Measurements from ENCODE around the gene TMPRSS4.

Gene TMPRSS4, protein sequence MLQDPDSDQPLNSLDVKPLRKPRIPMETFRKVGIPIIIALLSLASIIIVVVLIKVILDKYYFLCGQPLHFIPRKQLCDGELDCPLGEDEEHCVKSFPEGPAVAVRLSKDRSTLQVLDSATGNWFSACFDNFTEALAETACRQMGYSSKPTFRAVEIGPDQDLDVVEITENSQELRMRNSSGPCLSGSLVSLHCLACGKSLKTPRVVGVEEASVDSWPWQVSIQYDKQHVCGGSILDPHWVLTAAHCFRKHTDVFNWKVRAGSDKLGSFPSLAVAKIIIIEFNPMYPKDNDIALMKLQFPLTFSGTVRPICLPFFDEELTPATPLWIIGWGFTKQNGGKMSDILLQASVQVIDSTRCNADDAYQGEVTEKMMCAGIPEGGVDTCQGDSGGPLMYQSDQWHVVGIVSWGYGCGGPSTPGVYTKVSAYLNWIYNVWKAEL

DNA sequence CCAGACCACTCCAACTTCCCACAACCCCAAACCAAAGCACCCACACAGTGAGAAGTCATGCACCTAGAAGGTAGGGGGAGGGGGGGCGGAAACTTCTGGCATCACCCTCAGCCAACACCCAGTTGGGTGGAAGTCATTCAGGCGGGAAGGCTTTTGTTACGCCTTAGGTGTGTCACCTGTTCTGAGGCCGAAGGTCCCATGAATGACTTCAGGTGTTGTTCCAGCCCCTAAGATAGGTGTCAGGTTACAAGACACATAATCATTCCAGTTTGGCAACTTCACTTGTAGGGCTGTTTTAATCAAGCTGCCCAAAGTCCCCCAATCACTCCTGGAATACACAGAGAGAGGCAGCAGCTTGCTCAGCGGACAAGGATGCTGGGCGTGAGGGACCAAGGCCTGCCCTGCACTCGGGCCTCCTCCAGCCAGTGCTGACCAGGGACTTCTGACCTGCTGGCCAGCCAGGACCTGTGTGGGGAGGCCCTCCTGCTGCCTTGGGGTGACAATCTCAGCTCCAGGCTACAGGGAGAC lies at the start of gene TMPRSS4:
Gene TMPRSS4, plus strand, starts transcription at position 325 of the 528 bp plus-strand sequence. CDS start 225 bp downstream, outside the sequence.
- no peak for DNase-seq

DNA sequence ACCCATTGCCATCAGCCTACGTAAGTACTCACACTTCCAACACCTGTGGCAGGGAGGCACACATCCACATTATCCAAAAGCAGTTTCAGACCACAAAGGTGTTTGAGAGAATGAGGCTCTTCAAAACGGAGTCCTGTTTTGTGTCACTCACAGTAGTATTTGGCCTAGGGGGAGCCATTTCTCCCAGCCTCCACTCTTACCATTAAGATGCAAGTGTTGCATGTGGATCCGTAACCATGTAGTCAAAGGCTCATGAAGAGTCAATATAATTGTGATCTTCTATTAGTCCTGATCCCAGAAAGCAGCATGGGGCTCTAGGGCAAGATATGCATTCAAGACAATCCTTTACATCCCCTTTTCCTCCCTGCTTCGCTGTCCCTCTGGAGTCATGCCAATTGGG lies 49.2 kb upstream of the TMPRSS4 start:
- no peak for DNase-seq

DNA sequence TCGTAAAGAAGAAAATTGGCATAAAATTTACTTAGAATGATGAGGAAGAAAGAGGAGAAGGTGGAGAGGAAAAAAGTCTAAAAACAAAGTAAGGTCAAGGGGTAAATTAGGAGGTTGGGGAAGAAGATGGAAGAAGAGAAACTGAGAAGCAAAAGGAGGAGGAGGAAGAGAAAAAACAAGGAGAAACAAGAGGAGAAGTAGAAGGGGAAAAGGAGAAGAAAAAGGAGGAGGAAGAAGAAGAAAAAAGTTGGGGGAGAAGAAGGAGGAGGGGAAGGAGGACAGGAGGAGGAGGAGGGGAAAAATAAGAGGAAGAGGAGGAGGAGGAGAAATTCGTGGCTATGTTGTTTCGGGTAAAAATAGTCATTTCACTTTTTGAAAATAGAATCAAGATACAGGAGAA lies 48.3 kb upstream of the TMPRSS4 start:
- no peak for DNase-seq

DNA sequence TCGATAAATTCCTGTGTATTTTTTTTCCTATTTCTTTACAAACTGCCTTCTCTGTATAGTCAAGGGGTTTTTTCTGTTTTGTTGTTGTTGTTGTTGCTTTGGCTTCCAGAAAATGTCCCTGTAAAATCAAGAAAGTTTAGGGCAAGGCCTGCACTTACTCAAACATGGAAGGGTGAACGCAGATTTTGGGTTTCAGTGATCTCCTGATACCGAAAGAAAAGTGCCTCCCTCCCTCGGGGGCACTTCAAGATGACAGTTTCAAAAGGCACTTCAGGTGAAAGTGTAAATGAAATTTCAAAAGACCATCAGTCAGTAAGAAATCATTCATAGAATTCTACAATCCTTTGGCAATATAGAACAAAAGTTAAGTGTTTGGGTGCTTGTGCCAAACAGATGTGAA lies 43.4 kb upstream of the TMPRSS4 start:
- DNase-seq = no peak

DNA sequence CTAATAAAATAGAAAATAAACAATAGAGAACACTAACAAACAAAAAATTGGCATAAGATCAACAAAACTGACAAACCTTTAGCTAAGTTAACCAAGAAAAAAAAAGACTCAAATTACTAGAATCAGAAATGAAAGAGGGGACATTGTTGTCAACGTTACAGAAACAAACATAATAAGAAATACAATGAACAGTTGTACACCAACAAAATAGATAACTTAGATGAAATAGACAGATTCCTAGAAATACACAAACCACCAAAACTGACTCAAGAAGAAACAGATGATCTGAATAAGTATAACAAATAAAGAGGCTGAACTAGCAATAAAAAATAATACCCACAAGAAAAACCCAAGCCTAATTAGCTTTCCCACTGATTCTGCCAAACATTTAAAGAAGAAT lies 34.7 kb upstream of the TMPRSS4 start:
- no peak for DNase-seq

DNA sequence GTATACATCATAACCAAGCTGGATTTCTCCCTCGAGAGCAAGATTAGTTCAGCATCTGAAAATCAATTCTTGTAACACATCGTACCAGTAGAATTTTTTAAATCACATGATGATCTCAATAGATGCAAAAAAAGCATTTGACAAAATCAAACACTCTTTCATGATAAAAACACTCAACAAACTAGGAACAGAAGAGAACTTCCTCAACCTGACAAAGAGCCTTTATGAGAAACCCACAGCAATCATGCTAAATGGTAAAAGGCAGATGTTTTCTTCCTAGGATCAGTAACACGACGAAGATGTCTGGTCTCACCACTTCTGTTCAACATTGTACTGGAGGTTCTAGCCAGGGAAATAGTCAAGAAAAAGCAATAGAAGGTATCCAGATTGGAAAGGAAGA lies 34.1 kb upstream of the TMPRSS4 start:
- DNase-seq = no peak

DNA sequence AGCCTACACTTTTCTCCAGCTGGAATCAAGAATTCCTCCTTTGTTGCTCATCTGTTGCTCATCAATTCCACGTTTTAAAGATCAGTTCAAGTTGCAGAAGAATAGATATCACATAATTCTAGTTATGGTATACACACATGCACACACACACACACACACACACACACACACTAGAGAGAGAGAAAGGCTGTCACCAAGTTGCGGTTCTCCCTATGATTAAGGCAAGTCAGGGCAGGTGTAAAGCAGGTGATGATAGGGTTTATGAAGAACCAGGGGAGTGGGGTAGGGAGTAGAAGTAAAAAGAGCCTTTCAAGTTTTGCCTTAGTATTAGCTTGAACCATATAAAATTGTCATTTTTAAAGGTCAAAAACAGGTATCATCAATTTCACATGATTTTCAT lies 31.7 kb upstream of the TMPRSS4 start:
- DNase-seq = no peak

DNA sequence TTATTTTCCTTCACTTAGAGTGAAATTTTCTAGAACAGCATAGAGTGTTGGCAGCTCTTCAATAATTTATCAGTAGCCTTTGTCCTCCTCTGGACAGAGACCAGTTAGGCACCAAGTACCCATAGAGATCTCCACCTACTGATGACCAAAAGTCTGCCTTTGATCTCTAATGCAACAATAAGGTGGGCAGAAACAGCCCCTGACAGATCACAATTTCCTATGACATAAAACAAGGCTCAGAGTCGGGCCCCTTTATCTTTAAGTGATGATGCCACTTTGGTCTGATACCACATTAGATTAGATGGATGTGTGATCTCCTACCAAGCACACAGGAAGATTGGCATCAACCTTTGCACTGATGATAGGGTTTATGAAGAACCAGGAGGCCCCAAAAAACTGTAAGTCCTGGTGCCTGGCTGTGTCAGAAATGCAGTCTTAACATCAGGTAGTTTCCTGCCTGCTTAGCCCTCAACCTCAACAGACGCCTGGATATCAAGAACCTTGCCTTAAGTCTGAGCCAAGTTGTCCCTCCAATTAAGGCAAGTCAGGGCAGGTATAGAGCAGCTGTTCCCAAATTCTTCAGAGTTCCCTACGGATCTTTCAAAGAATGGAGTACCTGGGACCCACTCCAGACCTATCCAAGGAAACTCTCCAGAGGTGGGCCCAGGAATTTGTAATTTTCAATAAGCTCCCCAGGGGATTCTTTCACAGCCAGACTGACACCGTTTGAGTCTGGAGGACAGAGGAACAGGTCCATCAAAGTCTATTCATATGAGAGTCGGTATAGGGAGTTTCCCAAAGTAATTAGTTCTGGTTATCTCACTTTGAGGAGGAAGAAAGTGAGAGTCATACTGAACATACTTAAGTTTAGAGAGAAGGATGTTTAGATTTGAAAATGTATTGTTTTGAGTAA lies 30.6 kb upstream of the TMPRSS4 start:
- DNase-seq = no peak

DNA sequence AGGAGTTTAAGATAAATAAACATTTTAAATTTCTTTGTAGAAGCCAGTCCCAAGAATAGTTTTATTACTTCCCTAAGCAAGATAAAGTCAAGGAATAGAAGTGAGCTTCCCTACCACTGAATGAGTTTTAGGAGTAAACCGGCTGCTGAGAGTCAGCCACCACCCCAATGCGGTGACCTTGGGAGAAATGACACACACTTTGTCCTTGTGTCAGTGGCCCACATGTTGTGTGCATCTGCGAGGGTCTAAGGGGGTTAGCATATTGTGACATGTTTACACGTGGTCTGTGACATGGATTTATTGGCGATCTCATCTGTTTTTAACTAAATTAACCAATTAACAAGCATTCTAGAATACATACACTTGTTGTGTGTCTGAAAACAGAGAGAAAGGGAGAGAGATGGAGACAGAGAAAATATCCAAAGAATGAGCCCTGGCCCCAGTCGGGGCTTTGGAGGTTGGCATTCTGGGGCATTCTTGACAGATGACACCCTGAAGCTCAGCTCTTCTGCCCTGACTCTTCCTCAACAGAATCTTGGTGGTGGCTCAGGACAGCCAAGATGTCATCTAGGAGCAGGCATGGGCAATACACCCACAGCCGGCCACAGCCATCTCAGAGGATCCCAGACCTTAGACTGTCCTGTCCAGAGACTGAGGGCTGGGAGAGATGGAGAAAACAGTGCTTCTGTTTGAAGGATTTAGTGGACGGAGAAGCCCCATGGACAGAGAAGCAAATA lies 29.7 kb upstream of the TMPRSS4 start:
- no peak for DNase-seq

DNA sequence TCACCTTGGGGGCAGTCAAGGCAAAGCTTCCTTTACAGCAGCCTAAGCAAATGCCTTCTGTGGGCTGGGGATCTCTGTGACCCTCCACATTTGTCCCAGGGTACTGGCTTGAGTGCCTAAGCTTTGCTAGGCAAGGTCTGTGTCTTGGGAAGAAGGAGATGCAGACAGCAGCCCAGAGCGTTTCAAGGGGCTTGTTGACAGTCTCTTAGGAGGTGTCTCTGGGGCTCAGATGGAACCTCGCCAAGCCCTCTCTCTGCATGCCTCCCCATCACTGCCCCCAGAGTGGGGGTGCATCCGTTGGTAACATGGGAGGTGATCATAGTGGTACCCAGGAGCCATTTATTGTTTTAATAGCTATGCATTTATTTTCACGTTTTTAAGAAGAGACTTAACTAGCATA lies 29.1 kb upstream of the TMPRSS4 start:
- DNase-seq = no peak

DNA sequence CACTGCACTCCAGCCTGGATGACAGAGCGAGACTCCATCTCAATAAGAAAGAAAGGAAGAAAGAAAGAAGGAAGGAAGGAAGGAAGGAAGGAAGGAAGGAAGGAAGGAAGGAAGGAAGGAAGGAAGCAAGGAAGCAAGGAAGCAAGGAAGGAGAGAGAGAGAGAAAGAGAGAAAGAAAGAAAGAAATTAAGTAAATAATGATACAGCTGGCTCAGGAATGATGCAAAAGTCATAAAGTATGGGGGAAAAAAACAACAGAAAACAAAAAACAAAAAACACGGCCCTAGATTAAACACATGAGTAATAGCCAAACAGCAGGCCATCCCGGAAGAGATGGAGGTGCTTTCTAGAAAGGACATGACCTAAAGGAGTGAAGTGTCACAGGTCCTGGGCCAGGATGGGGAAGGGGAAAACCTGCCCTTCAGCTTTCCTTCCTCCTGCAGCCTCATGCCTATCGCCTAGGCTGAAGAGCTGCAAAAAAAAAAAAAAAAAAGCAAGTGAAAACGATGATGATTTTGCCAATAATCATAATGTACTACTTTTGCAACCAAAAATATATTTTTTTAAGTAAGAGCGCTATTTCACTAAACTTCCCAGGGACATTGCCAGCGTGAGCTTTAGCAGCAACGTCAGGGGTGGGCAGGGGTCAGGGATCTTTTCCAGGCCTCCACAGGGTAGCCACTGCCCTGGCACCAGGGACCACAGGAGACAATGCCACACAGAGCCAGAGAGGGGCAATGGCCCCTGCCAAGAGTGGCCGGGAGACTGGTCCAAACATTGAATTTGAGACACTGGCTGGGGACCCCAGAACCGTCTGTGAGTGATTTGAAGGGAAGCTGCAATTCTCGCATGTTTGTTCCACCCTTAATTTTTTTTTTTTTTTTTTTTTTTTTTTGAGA lies 28.2 kb upstream of the TMPRSS4 start:
- DNase-seq = no peak

DNA sequence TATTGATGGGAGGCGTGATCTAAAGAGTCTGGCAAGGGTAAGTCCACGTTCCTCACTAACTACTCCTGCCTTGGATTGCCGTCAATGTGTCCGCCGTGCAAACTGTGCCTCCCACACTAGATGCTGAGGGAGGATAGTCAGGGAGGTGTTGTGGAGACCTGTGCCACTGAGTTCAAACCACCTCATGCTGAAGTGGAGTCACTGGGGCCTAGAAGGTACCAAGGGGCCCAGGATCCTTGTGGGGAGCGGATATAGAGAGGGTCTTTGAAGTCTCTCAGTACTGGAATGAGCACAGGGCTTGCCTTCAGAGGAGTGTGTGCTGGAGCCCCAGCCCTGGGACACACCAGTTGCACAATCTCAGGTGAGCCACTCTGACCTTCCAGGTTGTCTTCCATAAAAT lies 27.1 kb upstream of the TMPRSS4 start:
- DNase-seq = no peak

DNA sequence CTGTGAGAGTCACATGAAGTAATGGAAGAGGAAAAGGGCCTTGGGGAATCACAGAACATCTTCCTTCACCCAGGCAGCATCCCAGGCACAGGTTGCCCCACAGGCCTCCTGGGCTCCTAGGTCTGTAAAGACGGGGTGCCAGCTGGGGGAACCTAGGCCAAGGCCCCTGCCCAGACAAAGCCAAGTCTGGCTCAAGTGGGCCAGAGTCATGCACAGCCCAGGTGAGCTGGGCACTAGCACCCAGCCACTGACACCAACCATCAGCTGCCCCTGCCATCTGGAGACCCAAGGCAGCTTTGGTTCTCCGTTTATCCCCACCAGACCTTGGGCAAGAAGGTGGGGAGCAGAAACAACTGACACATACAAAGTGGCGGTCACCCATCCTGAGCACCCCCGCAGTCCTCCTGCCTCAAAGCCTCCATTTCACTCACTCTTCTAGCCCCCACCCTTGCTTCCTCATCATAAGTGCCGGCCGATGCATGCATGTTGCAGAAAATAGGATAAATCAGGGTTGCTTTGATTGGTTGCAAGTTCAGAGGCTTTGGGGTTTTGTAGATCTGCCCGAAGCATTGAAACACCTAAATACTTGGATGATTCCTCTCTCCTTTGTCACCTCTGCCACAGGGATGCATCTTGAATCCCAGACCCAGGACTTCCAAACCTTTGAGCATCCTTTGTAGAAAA lies 26.5 kb upstream of the TMPRSS4 start:
- no peak for DNase-seq

DNA sequence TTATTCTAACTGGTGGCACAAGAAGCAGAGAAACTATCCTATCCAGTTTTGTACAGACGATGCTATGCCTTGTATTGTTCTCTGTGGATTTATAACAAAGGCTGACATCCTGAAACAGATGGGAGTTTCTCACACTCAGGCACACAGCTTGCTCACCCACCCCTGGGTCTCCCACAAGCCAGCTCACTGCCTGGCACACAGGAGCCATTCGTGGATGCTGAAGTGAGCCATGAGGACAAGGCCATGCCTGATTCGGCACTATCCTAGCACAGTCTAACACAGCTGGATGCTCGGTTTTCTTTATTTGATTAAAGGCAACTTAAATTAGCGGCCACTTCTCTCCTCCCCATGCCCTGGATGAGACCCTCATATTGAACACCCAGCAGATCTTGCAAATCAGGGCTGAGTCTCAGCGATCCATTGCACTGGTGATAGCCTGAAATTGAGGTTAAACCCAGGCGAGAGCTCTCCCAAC lies 25.7 kb upstream of the TMPRSS4 start:
- DNase-seq = no peak

DNA sequence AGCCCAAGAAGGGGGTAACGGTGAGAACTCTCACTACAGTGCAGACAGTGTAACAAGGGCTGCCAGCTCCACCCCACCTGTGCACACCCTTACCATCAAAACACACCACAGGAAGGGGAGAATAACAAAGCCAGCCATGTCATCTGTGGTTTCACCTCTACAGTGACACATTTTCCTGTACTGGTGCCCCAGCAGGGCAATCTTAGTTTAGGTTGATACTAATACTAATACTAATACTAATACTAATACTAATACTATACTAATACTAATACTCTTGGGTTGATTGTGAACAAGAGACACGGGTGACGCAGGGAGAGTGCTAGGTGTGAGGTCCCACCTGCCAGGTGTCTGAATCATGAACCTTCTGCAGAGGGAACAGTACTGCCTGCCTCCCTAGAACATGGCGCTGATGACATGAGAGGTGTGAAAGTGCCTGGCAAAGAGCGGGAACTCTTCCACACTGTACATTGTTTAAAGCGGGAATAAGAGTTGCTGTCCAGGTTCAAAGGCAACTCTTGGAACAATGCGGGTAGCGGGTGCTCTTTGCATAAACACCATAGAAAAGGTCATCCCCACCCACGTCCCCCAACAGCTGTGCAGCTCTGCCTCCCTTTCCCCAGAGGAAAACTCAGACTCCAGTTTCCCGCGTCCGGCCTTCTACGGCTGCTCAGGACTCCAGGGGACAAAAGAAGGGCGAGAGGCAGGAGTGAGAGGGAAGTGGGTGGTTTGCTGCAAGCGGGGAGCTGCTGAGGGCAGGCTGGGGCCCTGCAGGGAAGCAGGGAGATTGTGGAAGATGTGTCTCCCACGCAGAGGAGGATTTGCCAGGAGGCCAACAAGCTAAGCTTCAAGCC lies 25.0 kb upstream of the TMPRSS4 start:
- no peak for DNase-seq

DNA sequence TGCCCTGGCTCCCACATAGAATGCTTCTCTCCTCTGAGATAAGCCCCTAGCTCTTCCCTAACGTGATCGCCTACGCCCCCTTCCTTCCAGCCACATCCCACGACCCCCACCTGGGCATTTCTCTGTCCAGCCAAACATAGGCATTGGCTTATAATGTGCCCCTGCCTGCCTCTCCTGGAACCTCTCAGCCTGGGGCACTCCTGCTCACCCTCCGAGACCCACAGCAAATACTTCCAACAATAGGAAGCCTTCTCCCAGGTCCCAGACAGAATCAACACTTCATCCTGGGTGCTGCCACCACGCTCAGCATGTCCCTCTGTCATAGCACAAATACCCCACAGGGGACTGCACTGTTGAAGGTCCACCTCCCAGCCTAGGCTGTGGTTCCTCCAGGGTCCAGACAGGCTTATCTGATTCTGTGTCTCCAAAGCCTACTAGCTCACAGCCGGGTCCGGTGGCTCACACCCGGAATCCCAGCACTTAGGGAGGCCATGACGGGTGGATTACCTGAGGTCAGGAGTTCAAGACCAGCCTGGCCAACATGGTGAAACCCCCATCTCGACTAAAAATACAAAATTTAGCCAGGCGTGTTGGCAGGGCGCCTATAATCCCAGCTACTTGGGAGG lies 24.2 kb upstream of the TMPRSS4 start:
- DNase-seq = no peak

DNA sequence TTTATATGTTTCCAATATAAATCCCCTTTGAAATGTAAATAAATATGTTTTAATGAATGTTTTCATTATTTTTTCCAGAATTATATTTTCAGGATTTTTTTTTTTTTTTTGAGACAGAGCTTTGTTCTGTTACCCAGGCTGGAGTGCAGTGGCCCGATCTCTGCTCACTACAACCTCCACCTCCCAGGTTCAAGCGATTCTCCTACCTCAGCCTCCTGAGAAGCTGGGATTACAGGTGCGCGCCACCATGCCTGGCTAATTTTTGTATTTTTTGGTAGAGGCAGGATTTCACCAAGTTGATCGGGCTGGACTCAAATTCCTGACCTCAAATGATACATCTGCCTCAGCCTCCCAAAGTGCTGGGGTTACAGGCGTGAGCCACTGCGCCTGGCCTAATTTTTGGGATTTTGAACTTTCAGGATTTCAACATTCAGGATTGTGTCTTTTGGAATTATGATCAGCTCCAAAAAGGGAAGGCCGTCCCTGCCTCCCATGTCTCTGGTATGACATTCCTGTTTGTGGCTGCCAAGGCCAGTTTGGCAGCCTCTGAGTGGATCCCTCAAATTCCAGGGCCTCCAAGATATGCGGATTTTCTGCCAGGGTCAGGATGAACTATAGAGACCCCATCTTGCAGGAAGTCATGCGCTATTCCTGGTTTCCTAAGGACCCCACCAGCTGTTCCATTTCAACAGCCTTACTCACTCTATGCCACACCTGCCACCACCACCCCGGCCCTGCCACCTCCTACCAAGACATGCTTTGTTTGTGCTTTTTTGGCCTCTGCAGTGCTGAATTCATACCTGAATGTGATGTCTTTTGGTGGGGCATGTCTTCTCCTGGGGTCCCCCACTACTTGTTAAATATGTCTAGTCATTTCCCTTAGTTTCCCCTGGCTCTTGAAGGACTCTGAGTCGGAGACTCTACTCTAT lies 21.9 kb upstream of the TMPRSS4 start:
- DNase-seq = no peak

DNA sequence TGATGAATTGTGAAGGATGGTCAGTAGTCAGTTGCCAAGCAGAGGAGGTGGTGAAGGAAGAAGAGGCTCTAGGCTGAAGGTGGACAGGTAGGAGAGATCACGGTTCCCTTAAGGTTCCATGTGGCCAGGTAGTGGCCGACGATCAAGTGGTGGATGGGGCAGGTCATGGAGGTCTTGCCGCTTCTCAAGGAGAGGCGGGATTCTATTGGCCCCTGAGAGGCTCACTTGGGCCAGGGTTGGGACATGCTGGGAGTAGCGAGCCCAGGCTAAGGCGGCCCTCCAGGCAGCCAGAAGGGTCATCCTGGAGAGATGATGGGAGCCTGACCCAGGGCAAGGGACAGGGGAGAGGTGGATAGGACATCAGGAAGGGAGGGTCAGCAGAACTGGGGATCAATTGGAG lies 20.9 kb upstream of the TMPRSS4 start:
- DNase-seq = no peak

DNA sequence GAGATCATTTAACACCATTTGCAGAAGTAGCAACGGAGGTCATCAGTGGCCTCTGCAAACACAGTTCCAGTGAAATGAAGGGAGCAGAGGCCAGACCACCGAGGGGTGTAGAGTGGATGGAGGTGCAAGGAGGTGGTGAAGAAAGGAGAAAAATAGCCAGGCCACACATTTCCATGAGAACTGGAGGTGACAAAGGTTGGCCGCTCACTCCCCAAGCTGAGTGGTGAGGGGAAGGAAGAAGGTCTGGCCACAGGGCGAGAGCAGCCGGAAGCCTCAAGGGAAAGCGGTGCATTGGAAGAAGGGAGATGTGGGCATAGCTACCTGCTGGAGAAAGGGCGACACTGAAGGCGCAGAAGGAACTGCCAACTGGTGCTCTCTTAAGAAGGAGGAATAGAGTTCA lies 20.1 kb upstream of the TMPRSS4 start:
- no peak for DNase-seq
